Mammary epithelial cell (primary cell): ENCODE results near the gene CCDC47.

Experiments
- CTCF ChIP-seq, 2 donors: IDR thresholded peaks in 1 of 2; conservative IDR thresholded peaks in 1 of 2; 2 replicates each; pipeline ENCODE4 v1.5.1; 2011 to 2012; ENCODE audit warnings: inconsistent platforms in 2 of 2, low read length in 2 of 2, mild to moderate bottlenecking in 2 of 2, control low read depth in 1 of 2, low read depth in 1 of 2; ENCODE audit not compliant: insufficient read depth in 1 of 2; ENCODE audit errors: extremely low read depth in 1 of 2
- EZH2 ChIP-seq: IDR thresholded peaks from 2 replicates; pipeline ENCODE4 v1.6.1; 2012; ENCODE audit warnings: low read length, inconsistent platforms, borderline replicate concordance

GRCh38 chr17:63817736-63818385, 44.5 kb upstream of the CCDC47 start:
- TF ChIP-seq CTCF (conservative IDR thresholded peaks at IDR 0.05 in 1 of 2, IDR thresholded peaks at IDR 0.05 in 1 of 2; ENCODE audit: extremely low read depth in 1 of 2, insufficient read depth in 1 of 2, low read depth in 1 of 2, low read length in 2 of 2) (no peak), EZH2 (no peak)
